H9 (cell line): ENCODE results near the gene PARP12. TPM values are rescaled to one million over a fixed set of nuclear protein-coding genes. Genes with fewer than 3 reads are reported as not detected.

Experiments used
- DNase-seq: peaks from one replicate; pipeline ENCODE4 v3.0.0-alpha.2; 2017
- H2AFZ ChIP-seq: one replicate; pipeline ENCODE4 v1.6.1; 2013; ENCODE audit warnings: mild to moderate bottlenecking, low read length, control low read depth, moderate library complexity
- H2AK5ac ChIP-seq: 2 replicates; pipeline ENCODE4 v1.6.1; 2013; ENCODE audit warnings: low read length, control low read depth, mixed read lengths; ENCODE audit not compliant: insufficient read length
- H2BK120ac ChIP-seq: one replicate; pipeline ENCODE4 v1.6.1; 2013; ENCODE audit warnings: low read depth, mild to moderate bottlenecking, low read length, control low read depth, inconsistent platforms; ENCODE audit not compliant: poor library complexity, severe bottlenecking
- H2BK12ac ChIP-seq: 2 replicates; pipeline ENCODE4 v1.6.1; 2013; ENCODE audit warnings: low read length, control low read depth, mixed read lengths, low read depth; ENCODE audit not compliant: insufficient read length
- H2BK15ac ChIP-seq: 2 replicates; pipeline ENCODE4 v1.6.1; 2013; ENCODE audit warnings: low read depth, low read length, control low read depth
- H2BK20ac ChIP-seq: one replicate; pipeline ENCODE4 v1.6.1; 2013; ENCODE audit warnings: low read depth, mild to moderate bottlenecking, low read length, control low read depth, inconsistent platforms; ENCODE audit not compliant: poor library complexity, severe bottlenecking
- H2BK5ac ChIP-seq: 2 replicates; pipeline ENCODE4 v1.6.1; 2013; ENCODE audit warnings: low read length, control low read depth, mixed read lengths; ENCODE audit not compliant: insufficient read length
- H3K14ac ChIP-seq: 2 replicates; pipeline ENCODE4 v1.6.1; 2013; ENCODE audit warnings: low read length, control low read depth; ENCODE audit not compliant: insufficient read depth
- H3K18ac ChIP-seq: 2 replicates; pipeline ENCODE4 v1.6.1; 2013; ENCODE audit warnings: low read depth, mild to moderate bottlenecking, mixed read lengths, low read length, control low read depth; ENCODE audit not compliant: insufficient read length
- H3K23ac ChIP-seq: 2 replicates; pipeline ENCODE4 v1.6.1; 2013; ENCODE audit warnings: low read length, control low read depth, mixed read lengths, low read depth; ENCODE audit not compliant: insufficient read length
- H3K23me2 ChIP-seq: 2 replicates; pipeline ENCODE4 v1.6.1; 2013; ENCODE audit warnings: low read depth, mild to moderate bottlenecking, mixed read lengths, low read length, control low read depth; ENCODE audit not compliant: insufficient read length, poor library complexity, severe bottlenecking
- H3K27ac ChIP-seq: 2 replicates; pipeline ENCODE4 v1.5.1; 2013; ENCODE audit warnings: low read length, control low read depth, mixed read lengths, low read depth; ENCODE audit not compliant: insufficient read length
- H3K27me3 ChIP-seq: 2 replicates; pipeline ENCODE4 v1.6.1; 2013; ENCODE audit warnings: low read length, control low read depth, inconsistent platforms; ENCODE audit not compliant: insufficient read depth
- H3K4ac ChIP-seq: 2 replicates; pipeline ENCODE4 v1.6.1; 2013; ENCODE audit warnings: low read depth, mild to moderate bottlenecking, control low read depth, inconsistent platforms, low read length, moderate library complexity
- H3K4me1 ChIP-seq: 2 replicates; pipeline ENCODE4 v1.6.1; 2013; ENCODE audit warnings: low read length, control low read depth, inconsistent platforms; ENCODE audit not compliant: insufficient read depth
- H3K4me2 ChIP-seq: 2 replicates; pipeline ENCODE4 v1.6.1; 2013; ENCODE audit warnings: low read length, control low read depth, mixed read lengths; ENCODE audit not compliant: insufficient read length, insufficient read depth
- H3K56ac ChIP-seq: 2 replicates; pipeline ENCODE4 v1.6.1; 2013; ENCODE audit warnings: low read depth, mild to moderate bottlenecking, mixed read lengths, low read length, control low read depth; ENCODE audit not compliant: insufficient read length
- H3K79me1 ChIP-seq: 2 replicates; pipeline ENCODE4 v1.6.1; 2013; ENCODE audit warnings: low read depth, mild to moderate bottlenecking, moderate library complexity, low read length, control low read depth, inconsistent platforms; ENCODE audit not compliant: insufficient read depth, poor library complexity, severe bottlenecking
- H3K79me2 ChIP-seq: 2 replicates; pipeline ENCODE4 v1.6.1; 2013; ENCODE audit warnings: low read length, control low read depth, inconsistent platforms; ENCODE audit not compliant: insufficient read depth
- H3K9ac ChIP-seq: 2 replicates; pipeline ENCODE4 v1.6.1; 2013; ENCODE audit warnings: low read length, control low read depth, mixed read lengths; ENCODE audit not compliant: insufficient read length; ENCODE audit errors: extremely low read depth
- H3K9me3 ChIP-seq: one replicate; pipeline ENCODE4 v1.6.1; 2013; ENCODE audit warnings: low read depth, low read length, inconsistent platforms; ENCODE audit not compliant: control insufficient read depth
- H3T11ph ChIP-seq: one replicate; pipeline ENCODE4 v1.6.1; 2013; ENCODE audit warnings: mild to moderate bottlenecking, low read length, control low read depth, inconsistent platforms
- H4K20me1 ChIP-seq: one replicate; pipeline ENCODE4 v1.6.1; 2013; ENCODE audit not compliant: control insufficient read depth, insufficient read length, insufficient read depth
- H4K5ac ChIP-seq: 2 replicates; pipeline ENCODE4 v1.6.1; 2013; ENCODE audit warnings: low read depth, mild to moderate bottlenecking, mixed read lengths, low read length, control low read depth; ENCODE audit not compliant: insufficient read length
- H4K8ac ChIP-seq: replicated peaks from 2 replicates; pipeline ENCODE4 v1.6.1; 2013; ENCODE audit warnings: low read length, control low read depth, mixed read lengths, low read depth; ENCODE audit not compliant: insufficient read length
- H4K91ac ChIP-seq: 2 replicates; pipeline ENCODE4 v1.6.1; 2013; ENCODE audit warnings: low read depth, mild to moderate bottlenecking, moderate library complexity, mixed read lengths, low read length, control low read depth; ENCODE audit not compliant: insufficient read length
- H3K27ac Mint-ChIP-seq, 3 experiments: 2 replicates in 2 of 3; 3 replicates in 1 of 3; pipeline ENCODE4 v1.8.0; 2020 to 2021; ENCODE audit warnings: mixed read lengths in 3 of 3, mild to moderate bottlenecking in 1 of 3, moderate library complexity in 1 of 3
- H3K27me3 Mint-ChIP-seq: 2 replicates; pipeline ENCODE4 v1.8.0; 2021; ENCODE audit warnings: low read depth, mild to moderate bottlenecking, moderate library complexity, mixed read lengths
- H3K36me3 Mint-ChIP-seq, 3 experiments: 2 replicates in 2 of 3; 3 replicates in 1 of 3; pipeline ENCODE4 v1.8.0; 2020 to 2021; ENCODE audit warnings: low read depth in 3 of 3, mixed read lengths in 3 of 3; ENCODE audit not compliant: insufficient read depth in 1 of 3
- H3K4me1 Mint-ChIP-seq, 2 experiments: 2 replicates each; pipeline ENCODE4 v1.8.0; 2020; ENCODE audit warnings: mixed read lengths in 2 of 2
- H3K4me3 Mint-ChIP-seq, 2 experiments: 2 replicates in 1 of 2; 3 replicates in 1 of 2; pipeline ENCODE4 v1.8.0; 2020 to 2021; ENCODE audit warnings: mild to moderate bottlenecking in 2 of 2, mixed read lengths in 2 of 2, moderate library complexity in 1 of 2
- H3K9me3 Mint-ChIP-seq, 2 experiments: 2 replicates in 1 of 2; 3 replicates in 1 of 2; pipeline ENCODE4 v1.8.0; 2020; ENCODE audit warnings: mild to moderate bottlenecking in 2 of 2, mixed read lengths in 2 of 2, moderate library complexity in 1 of 2
- WGBS: extraction: QIAGEN DNeasy Blood & Tissue Kit; methylation state at CpG from one replicate; pipeline ENCODE4 v1.1.7; 2013; ENCODE audit warnings: missing lambda C conversion rate, low lambda C conversion rate, mixed read lengths; ENCODE audit not compliant: insufficient read length; ENCODE audit errors: extremely low coverage; 5-methylcytosine and 5-hydroxymethylcytosine counted together
- total RNA-seq: library from RNA; stranded (reverse); gene quantifications from 2 replicates; pipeline ENCODE4 v1.2.1, GENCODE V29; 2021
- TF ChIP-seq, protein P1 (sequence below): fragments of 200-600 bp; sonication (generic); conservative IDR thresholded peaks from 3 replicates; pipeline ENCODE4 v1.8.0; 2021; ENCODE audit warnings: antibody characterized with exemption, mild to moderate bottlenecking

PARP12 gene
- total RNA-seq, 1 experiment from 2014 or later: 11.8 TPM

DNA sequence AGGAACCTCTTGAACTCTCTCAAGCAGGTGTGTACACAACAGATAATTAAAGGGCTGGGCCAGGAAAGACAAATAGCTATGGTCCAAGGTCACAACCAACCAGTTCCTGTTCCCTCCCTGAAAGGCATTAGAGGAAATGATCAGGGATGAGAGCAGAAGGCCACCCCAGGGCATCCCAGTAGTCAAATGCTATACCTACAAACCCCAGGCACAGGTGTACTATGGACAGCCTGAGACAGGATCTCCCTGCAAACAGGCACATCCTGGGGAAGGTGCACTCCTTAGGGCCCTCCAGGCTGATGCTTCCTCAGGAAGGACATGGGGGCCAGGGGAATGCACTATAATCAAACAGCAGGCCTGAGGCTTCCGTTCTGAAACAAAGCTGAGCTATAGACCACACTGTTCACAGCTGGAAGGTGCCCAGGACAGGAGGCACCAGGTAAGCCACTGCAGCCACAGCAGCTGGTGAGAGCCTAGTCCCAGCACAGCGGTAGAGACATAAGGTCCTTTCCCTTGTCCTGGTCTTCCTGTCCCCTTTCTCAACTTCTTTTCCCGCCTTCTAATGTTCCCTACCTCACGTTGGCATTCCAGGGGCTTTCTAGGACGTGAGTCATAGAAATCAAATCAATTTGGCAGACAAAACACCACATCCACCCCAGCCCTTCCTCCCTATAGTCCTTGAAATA, 13.3 kb downstream of the PARP12 start:
- no peak overlapping the region for H4K91ac ChIP-seq
- no peaks in the 10 kb centered on the region for H3K23me2 ChIP-seq
- H3K27me3 Mint-ChIP-seq: no peaks in the 10 kb centered on the region
- no peaks in the 10 kb centered on the region for H3K79me2 ChIP-seq
- H4K20me1 ChIP-seq: no peaks in the 10 kb centered on the region
- no peak overlapping the region for H3K9ac ChIP-seq
- no peak overlapping the region; the same call in 1 of the 2 replicates for H3K14ac ChIP-seq
- H2BK5ac ChIP-seq: no peak overlapping the region
- H3K79me1 ChIP-seq: no peaks in the 10 kb centered on the region
- H3K4me2 ChIP-seq: no peak overlapping the region
- no peak overlapping the region for H2BK20ac ChIP-seq
- no peak overlapping the region; a peak in 1 of 7 replicates for H3K27ac Mint-ChIP-seq
- no peaks in the 10 kb centered on the region for H3K9me3 ChIP-seq
- DNase-seq: no peak
- H3K36me3 Mint-ChIP-seq: peaks cover 0 to 5% (median 0%) of the 10 kb centered on the region in 3 experiments; a peak in 2 of 7 replicates
- no peak overlapping the region for H3K27ac ChIP-seq
- no peak overlapping the region for H2AK5ac ChIP-seq
- no peak overlapping the region for H3K4ac ChIP-seq
- H4K5ac ChIP-seq: no peak overlapping the region
- H3K56ac ChIP-seq: no peak overlapping the region
- H3K4me1 Mint-ChIP-seq: no peaks in the 10 kb centered on the region
- no peak overlapping the region for H3T11ph ChIP-seq
- no peak overlapping the region for H4K8ac ChIP-seq
- no CpG with 5 or more reads among the region's 5 CpGs for WGBS
- H3K9me3 Mint-ChIP-seq: no peaks in the 10 kb centered on the region
- no peak overlapping the region for H3K4me3 Mint-ChIP-seq
- H3K18ac ChIP-seq: no peak overlapping the region
- TF ChIP-seq, protein P1, sequence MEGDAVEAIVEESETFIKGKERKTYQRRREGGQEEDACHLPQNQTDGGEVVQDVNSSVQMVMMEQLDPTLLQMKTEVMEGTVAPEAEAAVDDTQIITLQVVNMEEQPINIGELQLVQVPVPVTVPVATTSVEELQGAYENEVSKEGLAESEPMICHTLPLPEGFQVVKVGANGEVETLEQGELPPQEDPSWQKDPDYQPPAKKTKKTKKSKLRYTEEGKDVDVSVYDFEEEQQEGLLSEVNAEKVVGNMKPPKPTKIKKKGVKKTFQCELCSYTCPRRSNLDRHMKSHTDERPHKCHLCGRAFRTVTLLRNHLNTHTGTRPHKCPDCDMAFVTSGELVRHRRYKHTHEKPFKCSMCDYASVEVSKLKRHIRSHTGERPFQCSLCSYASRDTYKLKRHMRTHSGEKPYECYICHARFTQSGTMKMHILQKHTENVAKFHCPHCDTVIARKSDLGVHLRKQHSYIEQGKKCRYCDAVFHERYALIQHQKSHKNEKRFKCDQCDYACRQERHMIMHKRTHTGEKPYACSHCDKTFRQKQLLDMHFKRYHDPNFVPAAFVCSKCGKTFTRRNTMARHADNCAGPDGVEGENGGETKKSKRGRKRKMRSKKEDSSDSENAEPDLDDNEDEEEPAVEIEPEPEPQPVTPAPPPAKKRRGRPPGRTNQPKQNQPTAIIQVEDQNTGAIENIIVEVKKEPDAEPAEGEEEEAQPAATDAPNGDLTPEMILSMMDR: no peak
- no peak overlapping the region for H2AFZ ChIP-seq
- H2BK15ac ChIP-seq: no peak overlapping the region
- no peak overlapping the region for H2BK12ac ChIP-seq
- no peak overlapping the region for H3K23ac ChIP-seq
- no peaks in the 10 kb centered on the region for H3K4me1 ChIP-seq
- H3K27me3 ChIP-seq: no peaks in the 10 kb centered on the region
- H2BK120ac ChIP-seq: no peak overlapping the region
